Heart left ventricle (tissue), 16 donors: ENCODE data around the gene TOP1. TPM values are rescaled to one million over a fixed set of nuclear protein-coding genes. Genes with fewer than 3 reads are reported as not detected.

ENCODE experiments used
- ATAC-seq, 4 donors: fragments of 200-7000 bp; cut with Tn5 transposase; one replicate each; pipeline ENCODE4 v1.9.1; 2020 to 2022; ENCODE audit warnings: moderate library complexity in 4 of 4, mild to moderate bottlenecking in 3 of 4, moderate number of reproducible peaks in 1 of 4
- DNase-seq, 5 donors: peaks; one replicate each; pipeline ENCODE4 v3.0.0-alpha.2; 2020
- H3K27ac ChIP-seq, 12 donors: fragments of 200-600 bp; sonication (generic) in 4 of 12; one replicate each; pipeline versions ENCODE4 v1.5.0 to v1.8.0; 2016 to 2022; ENCODE audit warnings: mild to moderate bottlenecking in 2 of 12
- H3K27me3 ChIP-seq, 9 donors: fragments of 200-600 bp; sonication (generic) in 2 of 9; one replicate each; pipeline versions ENCODE4 v1.5.1 to v1.8.0; 2016 to 2022; ENCODE audit warnings: mild to moderate bottlenecking in 3 of 9
- H3K36me3 ChIP-seq, 9 donors: fragments of 200-600 bp; sonication (generic) in 2 of 9; one replicate each; pipeline versions ENCODE4 v1.5.0 to v1.8.0; 2018 to 2022; ENCODE audit warnings: mild to moderate bottlenecking in 2 of 9
- H3K4me1 ChIP-seq, 12 donors: fragments of 200-600 bp; sonication (generic) in 4 of 12; one replicate each; pipeline versions ENCODE4 v1.5.0 to v1.8.0; 2016 to 2022; ENCODE audit warnings: mild to moderate bottlenecking in 3 of 12
- H3K4me3 ChIP-seq, 12 donors: fragments of 200-600 bp; sonication (generic) in 4 of 12; one replicate each; pipeline versions ENCODE4 v1.5.0 to v1.8.0; 2017 to 2022; ENCODE audit warnings: mild to moderate bottlenecking in 9 of 12, moderate library complexity in 4 of 12
- H3K9me3 ChIP-seq, 12 donors: fragments of 200-600 bp; sonication (generic) in 4 of 12; one replicate each; pipeline versions ENCODE4 v1.5.0 to v1.8.0; 2016 to 2022; ENCODE audit warnings: mild to moderate bottlenecking in 1 of 12
- POLR2A ChIP-seq, 2 donors: fragments of 450-650 bp; IDR thresholded peaks; one replicate each; pipeline ENCODE4 v1.6.1; 2017; ENCODE audit warnings: antibody characterized with exemption in 2 of 2, mild to moderate bottlenecking in 2 of 2, moderate library complexity in 2 of 2
- WGBS, 4 donors: extraction: QIAGEN DNeasy Blood & Tissue Kit in 2 of 4; methylation state at CpG; one replicate each; pipeline versions ENCODE4 v1.1.5 to v1.1.7; 2013 to 2018; 5-methylcytosine and 5-hydroxymethylcytosine counted together
- intact Hi-C, 10 donors: fragments of 100-400 bp; cut with DNase I; formaldehyde crosslinking; loops; one replicate each; pipeline versions ENCODE4 v1.11.1 to v1.14.2; 2022
- polyA plus RNA-seq, 2 donors: library from polyadenylated mRNA; stranded (reverse); fragments of 200-250 nt; gene quantifications; one replicate each; pipeline ENCODE4 v1.2.3, GENCODE V29; 2013
- total RNA-seq, 9 donors: library from RNA; depleted of rRNA in 2 of 9; stranded (reverse); fragments of >200 nt in 2 of 9; fragmentation: NEBNext Ultra II Directional in 3 of 9; extraction: Animal tissue kit (Norgen Biotek cat#: 25700) in 3 of 9; gene quantifications; one replicate each; pipeline versions ENCODE4 v1.1.0 to v1.2.4, GENCODE V29; 2016 to 2023
- TF ChIP-seq, protein P1 (sequence below), 12 donors: fragments of 200-600 bp; sonication (generic) in 4 of 12; IDR thresholded peaks; one replicate each; pipeline versions ENCODE4 v1.5.0 to v1.8.0; 2018 to 2022; ENCODE audit warnings: antibody characterized with exemption in 12 of 12, mild to moderate bottlenecking in 5 of 12
- donor health status: ischemic (EF 13 %, LVEDD 7.1; RV severe dilation, severe dysfunction).
- donor health status: healthy with polysubstance abuse.
- donor health status: DM: no; HTN: yes; CAD: no.
- donor health status: DM: no; HTN: no; CAD: no.
- donor health status: ischemic (EF 25% LVEDD 6.9; RV normal size, moderate dysfunction).
- donor health status: ischemic (EF 25% LVEDD 5.7; RV mildly dilated, moderate dysfunction).
- donor health status: healthy.
- donor health status: DM: yes; HTN: yes; CAD: no.
- donor health status: ischemic (EF 35%, LVEDD 5.7; RV mildly dilated, moderate dysfunction).
- donor health status: nonischemic (EF 11% LVEDD 7.7; RV severe dilation, severe dysfunction).
- donor health status: DM: yes; HTN: yes; CAD: no.
- donor health status: PGD.
- donor health status: ischemic (EF 29% LVEDD 5.4; RV normal size, mild dysfunction).
- donor health status: nonischemic (EF 23%, LVEDD 6.1; RV moderate dilation, normal function).

TOP1 gene
- total and polyA plus RNA-seq, 11 donors: 11.6 to 32.3 (median 21.4) TPM

DNA sequence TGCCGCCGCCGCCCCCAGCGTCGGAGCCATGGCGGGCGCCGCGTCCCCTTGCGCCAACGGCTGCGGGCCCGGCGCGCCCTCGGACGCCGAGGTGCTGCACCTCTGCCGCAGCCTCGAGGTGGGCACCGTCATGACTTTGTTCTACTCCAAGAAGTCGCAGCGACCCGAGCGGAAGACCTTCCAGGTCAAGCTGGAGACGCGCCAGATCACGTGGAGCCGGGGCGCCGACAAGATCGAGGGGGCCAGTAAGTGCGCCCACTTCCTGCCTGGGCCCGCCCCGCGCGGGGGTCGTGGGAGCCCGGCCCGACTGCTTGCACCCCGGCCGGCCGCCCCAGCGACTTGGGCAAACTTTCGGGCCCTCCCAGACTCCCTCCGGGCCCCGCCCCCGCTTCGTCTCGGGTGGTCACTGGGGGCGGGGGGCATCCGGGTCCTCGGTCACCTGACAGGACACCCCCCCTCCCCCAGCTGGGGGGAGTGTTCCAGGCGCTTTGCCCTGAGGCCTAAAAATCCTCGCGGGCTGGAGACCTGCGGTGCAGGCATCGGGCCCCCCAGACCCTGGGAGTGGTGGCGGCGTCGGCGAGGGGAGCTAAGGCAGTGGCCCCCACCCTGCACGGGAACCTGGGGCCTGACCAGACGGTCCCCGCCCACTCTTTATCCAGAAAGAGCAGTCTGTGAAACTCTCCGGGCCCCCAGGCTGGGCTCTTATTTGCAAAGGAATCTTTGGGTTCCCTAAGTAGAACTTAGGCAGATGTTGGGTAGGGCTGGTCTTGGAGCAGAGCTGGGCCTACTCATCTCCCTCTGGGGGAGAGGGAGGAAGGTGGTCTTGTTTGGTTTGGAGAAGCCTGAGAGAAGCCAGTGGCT is 109.2 kb downstream of the TOP1 start:
- no peaks in the 10 kb centered on the region for H3K36me3 ChIP-seq
- H3K9me3 ChIP-seq: no peaks in the 10 kb centered on the region
- ATAC-seq: peak; percentile 16 to 53 (median 40)
- intact Hi-C loops: loop anchor here in 7 of 10 donors (2.0 to 10.0 kb wide), 12 partner anchors 34 to 554 kb away; partner anchors contain the start of genes LPIN3 (in 1 of the 7) and ZHX3 (in 1 of the 7)
- H3K4me1 ChIP-seq: peaks cover 9 to 61% (median 52%) of the 10 kb centered on the region in 12 donors
- TF ChIP-seq, protein P1, sequence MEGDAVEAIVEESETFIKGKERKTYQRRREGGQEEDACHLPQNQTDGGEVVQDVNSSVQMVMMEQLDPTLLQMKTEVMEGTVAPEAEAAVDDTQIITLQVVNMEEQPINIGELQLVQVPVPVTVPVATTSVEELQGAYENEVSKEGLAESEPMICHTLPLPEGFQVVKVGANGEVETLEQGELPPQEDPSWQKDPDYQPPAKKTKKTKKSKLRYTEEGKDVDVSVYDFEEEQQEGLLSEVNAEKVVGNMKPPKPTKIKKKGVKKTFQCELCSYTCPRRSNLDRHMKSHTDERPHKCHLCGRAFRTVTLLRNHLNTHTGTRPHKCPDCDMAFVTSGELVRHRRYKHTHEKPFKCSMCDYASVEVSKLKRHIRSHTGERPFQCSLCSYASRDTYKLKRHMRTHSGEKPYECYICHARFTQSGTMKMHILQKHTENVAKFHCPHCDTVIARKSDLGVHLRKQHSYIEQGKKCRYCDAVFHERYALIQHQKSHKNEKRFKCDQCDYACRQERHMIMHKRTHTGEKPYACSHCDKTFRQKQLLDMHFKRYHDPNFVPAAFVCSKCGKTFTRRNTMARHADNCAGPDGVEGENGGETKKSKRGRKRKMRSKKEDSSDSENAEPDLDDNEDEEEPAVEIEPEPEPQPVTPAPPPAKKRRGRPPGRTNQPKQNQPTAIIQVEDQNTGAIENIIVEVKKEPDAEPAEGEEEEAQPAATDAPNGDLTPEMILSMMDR (IDR thresholded peaks at IDR 0.05): no peak
- peak in 1 of 2 donors; percentile 26 for TF ChIP-seq POLR2A (IDR thresholded peaks at IDR 0.05)
- H3K27me3 ChIP-seq: peaks cover 0 to 4% (median 0%) of the 10 kb centered on the region in 9 donors
- WGBS, 4 donors: 0 to 2% (median 1%) methylated on average over 24 to 66 of the region's 66 CpGs
- peak; percentile 81 to 91 (median 86) for DNase-seq
- peak overlapping the region; percentile 89 to 100 (median 98) for H3K27ac ChIP-seq
- H3K4me3 ChIP-seq: peak overlapping the region; percentile 56 to 100 (median 94)

DNA sequence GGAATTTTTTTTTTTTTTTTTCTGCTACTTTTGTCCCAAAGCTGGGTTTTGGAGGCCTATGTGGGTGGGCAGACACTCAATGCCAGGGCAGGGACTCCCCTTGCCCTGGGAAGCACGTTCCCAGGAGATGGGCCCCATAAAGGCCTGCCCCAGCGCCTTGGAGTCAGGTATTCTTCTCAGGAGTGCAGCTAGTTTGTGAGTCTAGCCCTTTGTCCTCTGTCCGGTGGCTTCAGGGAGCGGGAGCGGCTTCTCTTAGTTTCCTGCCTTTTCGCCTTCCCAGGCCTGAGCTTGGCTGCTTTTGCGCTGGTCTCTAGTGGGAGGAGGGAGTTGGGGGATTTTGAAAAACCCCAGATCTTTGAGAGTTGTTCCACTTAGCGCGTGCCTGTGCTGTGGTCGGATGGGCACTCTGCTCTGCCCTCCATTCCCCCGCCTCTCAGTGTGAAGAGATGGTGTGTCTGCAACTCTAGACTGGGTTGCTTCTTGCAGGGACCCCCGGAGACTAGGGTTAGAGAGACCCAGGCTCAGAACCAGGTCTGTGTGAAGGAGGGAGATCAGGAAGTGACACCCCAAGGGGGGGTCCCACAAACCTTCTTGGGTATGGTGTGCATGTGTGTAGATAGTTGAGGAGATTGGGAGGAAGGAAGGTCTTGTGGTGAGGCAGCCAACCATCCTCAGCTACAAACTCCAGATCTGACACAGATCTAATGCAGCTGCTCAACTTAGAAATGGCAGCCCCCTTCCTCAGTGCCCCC is 110.0 kb downstream of the TOP1 start:
- TF ChIP-seq, protein P1 (IDR thresholded peaks at IDR 0.05): no peak
- no peak for TF ChIP-seq POLR2A (IDR thresholded peaks at IDR 0.05)
- intact Hi-C loops: loop anchor here in 6 of 10 donors (5.0 to 10.0 kb wide), 9 partner anchors 34 to 554 kb away; partner anchors contain the start of gene ZHX3 (in 1 of the 6)
- Histone ChIP-seq H3K4me3 (peak overlapping the region; percentile 56 to 100 (median 94)), H3K9me3 (no peaks in the 10 kb centered on the region), H3K27ac (peak overlapping the region; percentile 89 to 100 (median 98)), H3K27me3 (peaks cover 0 to 4% (median 0%) of the 10 kb centered on the region in 9 donors), H3K4me1 (peaks cover 12 to 69% (median 59%) of the 10 kb centered on the region in 12 donors), H3K36me3 (no peaks in the 10 kb centered on the region)
- 11 to 15% (median 13%) methylated on average over 8 to 12 of the region's 12 CpGs for WGBS, 4 donors
- DNase-seq: peak in 1 of 5 donors; percentile 36
- ATAC-seq: no peak

DNA sequence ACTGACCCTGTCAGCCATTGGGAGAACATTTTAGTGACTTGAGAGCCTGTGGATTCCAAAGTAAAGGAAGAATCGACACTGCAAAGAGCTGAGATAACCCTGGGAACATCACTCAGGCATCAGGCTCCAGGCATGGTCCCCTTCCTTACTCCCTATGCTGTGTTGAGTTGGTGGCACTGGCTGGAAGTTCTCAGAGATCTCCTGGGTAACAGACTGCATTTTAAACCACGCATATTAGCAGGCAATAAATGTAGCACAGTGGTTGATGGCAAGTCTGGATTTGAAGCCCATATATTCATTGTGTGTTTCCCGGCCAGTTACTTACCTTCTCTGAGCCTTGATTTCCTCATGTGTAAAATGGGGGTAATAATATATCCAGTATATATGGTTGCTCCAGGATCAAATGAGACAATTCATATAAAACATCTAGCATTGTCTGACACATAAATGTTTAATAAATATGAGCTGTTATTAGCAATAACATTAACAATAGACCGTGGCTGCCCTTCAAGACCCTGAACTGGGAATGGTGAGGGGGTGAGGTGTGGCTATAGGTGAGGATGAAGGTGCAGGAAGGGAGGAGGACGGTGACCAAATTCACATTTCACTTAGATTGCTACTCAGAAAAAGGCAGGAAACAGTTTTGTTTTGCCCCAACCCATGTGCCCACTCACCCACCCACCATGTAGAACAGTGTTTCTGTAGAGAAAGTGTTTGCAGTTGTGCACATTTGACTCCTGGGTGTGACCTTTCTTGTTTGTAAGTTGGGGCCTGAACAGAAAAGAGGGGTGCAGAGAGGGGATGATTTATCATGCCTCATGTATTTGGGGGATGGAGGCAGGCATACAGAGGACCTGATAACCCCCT is 110.8 kb downstream of the TOP1 start:
- TF ChIP-seq POLR2A (IDR thresholded peaks at IDR 0.05): no peak
- TF ChIP-seq, protein P1 (IDR thresholded peaks at IDR 0.05): no peak
- Histone ChIP-seq H3K36me3 (peaks cover 0 to 5% (median 0%) of the 10 kb centered on the region in 9 donors), H3K9me3 (no peaks in the 10 kb centered on the region), H3K4me1 (peaks cover 12 to 77% (median 67%) of the 10 kb centered on the region in 12 donors), H3K4me3 (peak overlapping the region in 11 of 12 donors; percentile 56 to 100 (median 94)), H3K27ac (peak overlapping the region; percentile 89 to 100 (median 98)), H3K27me3 (peaks cover 0 to 4% (median 0%) of the 10 kb centered on the region in 9 donors)
- no peak for DNase-seq
- ATAC-seq: no peak
- WGBS, 4 donors: 45 to 56% (median 48%) methylated on average over 5 of the region's 5 CpGs
- intact Hi-C loops: loop anchor here in 6 of 10 donors (5.0 to 10.0 kb wide), 9 partner anchors 33 to 553 kb away; partner anchors contain the start of gene ZHX3 (in 1 of the 6)
